A549 (cell line): ENCODE results near the gene FER1L5.

ENCODE experiments used
- CBX8 ChIP-seq: fragments of 200-600 bp; sonication (generic); IDR thresholded peaks from 2 replicates; pipeline ENCODE4 v1.6.1; 2016
- EP300 ChIP-seq, 2 experiments: fragments of >200 bp; sonication (Bioruptor Twin); formaldehyde crosslinking; IDR thresholded peaks; 2 replicates in 1 of 2; 3 replicates in 1 of 2; pipeline ENCODE4 v1.6.1; 2016 to 2017
- MAZ ChIP-seq: fragments of 150-350 bp; IDR thresholded peaks from 2 replicates; pipeline ENCODE4 v1.6.1; 2014; ENCODE audit warnings: antibody characterized with exemption, low read depth, low read length, borderline replicate concordance
- MYC ChIP-seq: IDR thresholded peaks from 2 replicates; pipeline ENCODE4 v1.6.1; 2012; ENCODE audit warnings: mild to moderate bottlenecking, inconsistent platforms, low read length, improper control_type of control experiment, borderline replicate concordance
- PBX3 ChIP-seq: IDR thresholded peaks from 2 replicates; pipeline ENCODE4 v1.6.1; 2012
- POLR2A ChIP-seq: IDR thresholded peaks from 2 replicates; pipeline ENCODE4 v1.6.1; 2012; ENCODE audit warnings: mild to moderate bottlenecking, low read length
- RAD21 ChIP-seq, 2 experiments: fragments of >200 bp in 1 of 2; sonication (Bioruptor Twin) in 1 of 2; formaldehyde crosslinking in 1 of 2; IDR thresholded peaks in 1 of 2; conservative IDR thresholded peaks in 1 of 2; 2 replicates in 1 of 2; 3 replicates in 1 of 2; pipeline ENCODE4 v1.6.1; 2012 to 2018; ENCODE audit warnings: inconsistent platforms in 1 of 2
- TF ChIP-seq, protein P1 (sequence below): fragments of >200 bp; sonication (Bioruptor Twin); formaldehyde crosslinking; IDR thresholded peaks from 3 replicates; pipeline ENCODE4 v1.5.1; 2016
- TF ChIP-seq, protein P2 (sequence below): IDR thresholded peaks from 2 replicates; pipeline ENCODE4 v1.6.1; 2012
- TF ChIP-seq, protein P3 (sequence below): IDR thresholded peaks from 2 replicates; pipeline ENCODE4 v1.6.1; 2012; ENCODE audit warnings: low read depth, borderline replicate concordance
- TF ChIP-seq, protein P4 (sequence below): fragments of 200-600 bp; sonication (generic); IDR thresholded peaks from 2 replicates; pipeline ENCODE4 v1.6.1; 2016; ENCODE audit warnings: antibody characterized with exemption, mild to moderate bottlenecking, moderate library complexity

GRCh38 chr2:96638144-96639121 is 4.1 kb upstream of the FER1L5 start, which contains the start of gene KANSL3:
- TF ChIP-seq, protein P1, sequence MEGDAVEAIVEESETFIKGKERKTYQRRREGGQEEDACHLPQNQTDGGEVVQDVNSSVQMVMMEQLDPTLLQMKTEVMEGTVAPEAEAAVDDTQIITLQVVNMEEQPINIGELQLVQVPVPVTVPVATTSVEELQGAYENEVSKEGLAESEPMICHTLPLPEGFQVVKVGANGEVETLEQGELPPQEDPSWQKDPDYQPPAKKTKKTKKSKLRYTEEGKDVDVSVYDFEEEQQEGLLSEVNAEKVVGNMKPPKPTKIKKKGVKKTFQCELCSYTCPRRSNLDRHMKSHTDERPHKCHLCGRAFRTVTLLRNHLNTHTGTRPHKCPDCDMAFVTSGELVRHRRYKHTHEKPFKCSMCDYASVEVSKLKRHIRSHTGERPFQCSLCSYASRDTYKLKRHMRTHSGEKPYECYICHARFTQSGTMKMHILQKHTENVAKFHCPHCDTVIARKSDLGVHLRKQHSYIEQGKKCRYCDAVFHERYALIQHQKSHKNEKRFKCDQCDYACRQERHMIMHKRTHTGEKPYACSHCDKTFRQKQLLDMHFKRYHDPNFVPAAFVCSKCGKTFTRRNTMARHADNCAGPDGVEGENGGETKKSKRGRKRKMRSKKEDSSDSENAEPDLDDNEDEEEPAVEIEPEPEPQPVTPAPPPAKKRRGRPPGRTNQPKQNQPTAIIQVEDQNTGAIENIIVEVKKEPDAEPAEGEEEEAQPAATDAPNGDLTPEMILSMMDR, result no peak
- TF ChIP-seq EP300 (IDR thresholded peaks at IDR 0.05) (0 out of 5 replicates have a peak, but pooled peaks of 1 of the 2 experiments have one; percentile 37), PBX3 (peak; percentile 76; the same call in 1 of the 2 replicates), POLR2A (peak; percentile 80), MYC (peak; percentile 96), RAD21 (conservative IDR thresholded peaks at IDR 0.05 in 1 of 2, IDR thresholded peaks at IDR 0.05 in 1 of 2) (peak; percentile 28 to 47; a peak in 4 of 5 replicates), CBX8 (no peak), MAZ (peak; percentile 77; the same call in 1 of the 2 replicates)
- TF ChIP-seq, protein P2, sequence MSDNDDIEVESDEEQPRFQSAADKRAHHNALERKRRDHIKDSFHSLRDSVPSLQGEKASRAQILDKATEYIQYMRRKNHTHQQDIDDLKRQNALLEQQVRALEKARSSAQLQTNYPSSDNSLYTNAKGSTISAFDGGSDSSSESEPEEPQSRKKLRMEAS, result peak; percentile 97
- TF ChIP-seq, protein P3, sequence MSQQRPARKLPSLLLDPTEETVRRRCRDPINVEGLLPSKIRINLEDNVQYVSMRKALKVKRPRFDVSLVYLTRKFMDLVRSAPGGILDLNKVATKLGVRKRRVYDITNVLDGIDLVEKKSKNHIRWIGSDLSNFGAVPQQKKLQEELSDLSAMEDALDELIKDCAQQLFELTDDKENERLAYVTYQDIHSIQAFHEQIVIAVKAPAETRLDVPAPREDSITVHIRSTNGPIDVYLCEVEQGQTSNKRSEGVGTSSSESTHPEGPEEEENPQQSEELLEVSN, result peak; percentile 87; the same call in 1 of the 2 replicates
- TF ChIP-seq, protein P4, sequence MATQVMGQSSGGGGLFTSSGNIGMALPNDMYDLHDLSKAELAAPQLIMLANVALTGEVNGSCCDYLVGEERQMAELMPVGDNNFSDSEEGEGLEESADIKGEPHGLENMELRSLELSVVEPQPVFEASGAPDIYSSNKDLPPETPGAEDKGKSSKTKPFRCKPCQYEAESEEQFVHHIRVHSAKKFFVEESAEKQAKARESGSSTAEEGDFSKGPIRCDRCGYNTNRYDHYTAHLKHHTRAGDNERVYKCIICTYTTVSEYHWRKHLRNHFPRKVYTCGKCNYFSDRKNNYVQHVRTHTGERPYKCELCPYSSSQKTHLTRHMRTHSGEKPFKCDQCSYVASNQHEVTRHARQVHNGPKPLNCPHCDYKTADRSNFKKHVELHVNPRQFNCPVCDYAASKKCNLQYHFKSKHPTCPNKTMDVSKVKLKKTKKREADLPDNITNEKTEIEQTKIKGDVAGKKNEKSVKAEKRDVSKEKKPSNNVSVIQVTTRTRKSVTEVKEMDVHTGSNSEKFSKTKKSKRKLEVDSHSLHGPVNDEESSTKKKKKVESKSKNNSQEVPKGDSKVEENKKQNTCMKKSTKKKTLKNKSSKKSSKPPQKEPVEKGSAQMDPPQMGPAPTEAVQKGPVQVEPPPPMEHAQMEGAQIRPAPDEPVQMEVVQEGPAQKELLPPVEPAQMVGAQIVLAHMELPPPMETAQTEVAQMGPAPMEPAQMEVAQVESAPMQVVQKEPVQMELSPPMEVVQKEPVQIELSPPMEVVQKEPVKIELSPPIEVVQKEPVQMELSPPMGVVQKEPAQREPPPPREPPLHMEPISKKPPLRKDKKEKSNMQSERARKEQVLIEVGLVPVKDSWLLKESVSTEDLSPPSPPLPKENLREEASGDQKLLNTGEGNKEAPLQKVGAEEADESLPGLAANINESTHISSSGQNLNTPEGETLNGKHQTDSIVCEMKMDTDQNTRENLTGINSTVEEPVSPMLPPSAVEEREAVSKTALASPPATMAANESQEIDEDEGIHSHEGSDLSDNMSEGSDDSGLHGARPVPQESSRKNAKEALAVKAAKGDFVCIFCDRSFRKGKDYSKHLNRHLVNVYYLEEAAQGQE, result no peak
